Hematopoietic multipotent progenitor cell treated with erythropoietin and hydrocortisone succinate and interleukin-3 and kit ligand, for 17 days (in vitro differentiated cells): Measurements from ENCODE around the gene PAPSS2.

Experiments
- DNase-seq: peaks from one replicate; pipeline ENCODE4 v3.0.0-alpha.2; 2015; ENCODE audit warnings: low spot score

The PAPSS2 gene

GRCh38 chr10:87750817-87751216, 91.1 kb downstream of the PAPSS2 start:
- no peak for DNase-seq

GRCh38 chr10:87751274-87751673, 91.6 kb downstream of the PAPSS2 start:
- no peak for DNase-seq

- no peak for DNase-seq
These were observed 92.9 kb downstream of the PAPSS2 start for GRCh38 chr10:87752566-87752965.

GRCh38 chr10:87753995-87754866, 94.6 kb downstream of the PAPSS2 start:
- DNase-seq, result no peak

GRCh38 chr10:87757685-87758084, 98.0 kb downstream of the PAPSS2 start:
- no peak for DNase-seq

GRCh38 chr10:87759551-87759950, 99.9 kb downstream of the PAPSS2 start:
- DNase-seq, result no peak

GRCh38 chr10:87760195-87760905, 100.7 kb downstream of the PAPSS2 start:
- DNase-seq, result no peak

GRCh38 chr10:87761153-87761552, 101.5 kb downstream of the PAPSS2 start:
- DNase-seq, result no peak

GRCh38 chr10:87761892-87762291, 102.2 kb downstream of the PAPSS2 start:
- DNase-seq, result no peak

- no peak for DNase-seq
These were observed 103.6 kb downstream of the PAPSS2 start for GRCh38 chr10:87763086-87763861.

GRCh38 chr10:87764072-87764934, 104.6 kb downstream of the PAPSS2 start:
- DNase-seq, result no peak

GRCh38 chr10:87765666-87766376, 106.1 kb downstream of the PAPSS2 start:
- no peak for DNase-seq

- DNase-seq, result no peak
These were observed 107.6 kb downstream of the PAPSS2 start for GRCh38 chr10:87767253-87767652.

- DNase-seq, result peak; percentile 60
These were observed 112.3 kb downstream of the PAPSS2 start for GRCh38 chr10:87771871-87772500.

- DNase-seq, result no peak
These were observed 116.1 kb downstream of the PAPSS2 start for GRCh38 chr10:87775766-87776165.

- no peak for DNase-seq
These were observed 116.7 kb downstream of the PAPSS2 start for GRCh38 chr10:87776328-87776727.

GRCh38 chr10:87781545-87781944, 121.9 kb downstream of the PAPSS2 start:
- DNase-seq, result no peak

- no peak for DNase-seq
These were observed 123.0 kb downstream of the PAPSS2 start for GRCh38 chr10:87782721-87783120.

- no peak for DNase-seq
These were observed 126.7 kb downstream of the PAPSS2 start for GRCh38 chr10:87786421-87786820.

GRCh38 chr10:87790185-87790584, 130.5 kb downstream of the PAPSS2 start:
- DNase-seq, result no peak
